ENCODE measurements around the gene ALLC.
"Not testable (repeated sequence)": the region's sequence is repeated elsewhere in the genome, so short reads cannot be mapped to it uniquely, and the experiment has no call there.

Gene ALLC

GRCh38 chr2:3617198-3617890, 40.7 kb upstream of the ALLC start:
- no peaks in the 10 kb centered on the region for H3F3A ChIP-seq (ENCODE audit: insufficient read depth)
- H3K36me3 ChIP-seq (ENCODE audit: low read length), result no peaks in the 10 kb centered on the region
- no peaks in the 10 kb centered on the region for H3K9me2 ChIP-seq (replicated peaks; ENCODE audit: insufficient read depth, low read length)
- H2AFZ ChIP-seq (ENCODE audit: low read depth, low read length, severe bottlenecking), result no peak overlapping the region
- no peak overlapping the region for H3K27ac ChIP-seq (ENCODE audit: low read depth, low read length)
- H4K20me1 ChIP-seq (ENCODE audit: low read depth, low read length), result no peaks in the 10 kb centered on the region
- H3K79me2 ChIP-seq (ENCODE audit: insufficient read depth, low read length), result no peaks in the 10 kb centered on the region
- H3K27me3 ChIP-seq (ENCODE audit: low read length), result no peaks in the 10 kb centered on the region
- H3K4me2 ChIP-seq (ENCODE audit: low read depth, low read length, poor library complexity, severe bottlenecking), result no peak overlapping the region
- H3K9me3 ChIP-seq (ENCODE audit: insufficient read depth, low read length), result no peaks in the 10 kb centered on the region
- no peak overlapping the region for H3K9ac ChIP-seq (ENCODE audit: low read length)
- no peak for TF ChIP-seq EZH2phosphoT487 (conservative IDR thresholded peaks at IDR 0.05; ENCODE audit: low read length)
- TF ChIP-seq CTCF (IDR thresholded peaks at IDR 0.05; ENCODE audit: insufficient read depth, low read length, poor library complexity, severe bottlenecking), result no peak
- no peak overlapping the region for H3K4me3 ChIP-seq (ENCODE audit: insufficient read depth, low read length, poor library complexity, severe bottlenecking)

GRCh38 chr2:3618367-3618766, 39.6 kb upstream of the ALLC start:
- Histone ChIP-seq H3K9me2 (replicated peaks; ENCODE audit: insufficient read depth, low read length) (no peaks in the 10 kb centered on the region), H3K9me3 (ENCODE audit: insufficient read depth, low read length) (no peaks in the 10 kb centered on the region), H3K36me3 (ENCODE audit: low read length) (no peaks in the 10 kb centered on the region), H3K79me2 (ENCODE audit: insufficient read depth, low read length) (no peaks in the 10 kb centered on the region), H3F3A (ENCODE audit: insufficient read depth) (no peaks in the 10 kb centered on the region), H3K27me3 (ENCODE audit: low read length) (no peaks in the 10 kb centered on the region), H3K4me3 (ENCODE audit: insufficient read depth, low read length, poor library complexity, severe bottlenecking) (no peak overlapping the region), H4K20me1 (ENCODE audit: low read depth, low read length) (no peaks in the 10 kb centered on the region), H3K9ac (ENCODE audit: low read length) (no peak overlapping the region), H2AFZ (ENCODE audit: low read depth, low read length, severe bottlenecking) (no peak overlapping the region), H3K27ac (ENCODE audit: low read depth, low read length) (no peak overlapping the region), H3K4me2 (ENCODE audit: low read depth, low read length, poor library complexity, severe bottlenecking) (no peak overlapping the region)
- TF ChIP-seq CTCF (IDR thresholded peaks at IDR 0.05; ENCODE audit: insufficient read depth, low read length, poor library complexity, severe bottlenecking), result no peak
- no peak for TF ChIP-seq EZH2phosphoT487 (conservative IDR thresholded peaks at IDR 0.05; ENCODE audit: low read length)

GRCh38 chr2:3619033-3619432, 39.0 kb upstream of the ALLC start:
- H3K27ac ChIP-seq (ENCODE audit: low read depth, low read length), result no peak overlapping the region
- no peaks in the 10 kb centered on the region for H3K27me3 ChIP-seq (ENCODE audit: low read length)
- no peaks in the 10 kb centered on the region for H3K36me3 ChIP-seq (ENCODE audit: low read length)
- no peak overlapping the region for H2AFZ ChIP-seq (ENCODE audit: low read depth, low read length, severe bottlenecking)
- H4K20me1 ChIP-seq (ENCODE audit: low read depth, low read length), result no peaks in the 10 kb centered on the region
- no peaks in the 10 kb centered on the region for H3K79me2 ChIP-seq (ENCODE audit: insufficient read depth, low read length)
- no peak overlapping the region for H3K9ac ChIP-seq (ENCODE audit: low read length)
- H3F3A ChIP-seq (ENCODE audit: insufficient read depth), result no peaks in the 10 kb centered on the region
- H3K9me2 ChIP-seq (replicated peaks; ENCODE audit: insufficient read depth, low read length), result no peaks in the 10 kb centered on the region
- H3K9me3 ChIP-seq (ENCODE audit: insufficient read depth, low read length), result no peaks in the 10 kb centered on the region
- TF ChIP-seq CTCF (IDR thresholded peaks at IDR 0.05; ENCODE audit: insufficient read depth, low read length, poor library complexity, severe bottlenecking) (no peak), EZH2phosphoT487 (conservative IDR thresholded peaks at IDR 0.05; ENCODE audit: low read length) (no peak)
- no peak overlapping the region for H3K4me3 ChIP-seq (ENCODE audit: insufficient read depth, low read length, poor library complexity, severe bottlenecking)
- H3K4me2 ChIP-seq (ENCODE audit: low read depth, low read length, poor library complexity, severe bottlenecking), result no peak overlapping the region

DNA sequence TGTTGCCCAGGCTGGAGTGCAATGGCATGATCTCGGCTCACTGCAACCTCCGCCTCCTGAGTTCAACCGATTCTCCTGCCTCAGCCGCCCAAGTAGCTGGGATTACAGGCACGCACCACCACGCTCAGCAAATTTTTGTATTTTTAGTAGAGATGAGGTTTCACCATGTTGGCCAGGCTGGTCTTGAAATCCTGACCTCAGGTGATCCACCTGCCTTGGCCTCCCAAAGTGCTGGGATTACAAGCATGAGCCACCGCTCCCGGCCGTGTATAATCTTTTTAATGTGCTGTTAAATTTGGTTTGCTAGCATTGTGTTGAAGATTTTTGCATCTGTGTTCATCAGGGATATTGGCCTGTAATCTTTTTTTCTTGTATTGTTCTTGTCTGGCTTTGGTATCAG, 38.3 kb upstream of the ALLC start:
- H3F3A ChIP-seq (ENCODE audit: insufficient read depth); H3K4me3 ChIP-seq (ENCODE audit: insufficient read depth, low read length, poor library complexity, severe bottlenecking); H3K9me2 ChIP-seq (replicated peaks; ENCODE audit: insufficient read depth, low read length); H4K20me1 ChIP-seq (ENCODE audit: low read depth, low read length); H3K36me3 ChIP-seq (ENCODE audit: low read length); H3K4me2 ChIP-seq (ENCODE audit: low read depth, low read length, poor library complexity, severe bottlenecking); H3K79me2 ChIP-seq (ENCODE audit: insufficient read depth, low read length); H3K27ac ChIP-seq (ENCODE audit: low read depth, low read length); H3K27me3 ChIP-seq (ENCODE audit: low read length); H2AFZ ChIP-seq (ENCODE audit: low read depth, low read length, severe bottlenecking); H3K9me3 ChIP-seq (ENCODE audit: insufficient read depth, low read length); H3K9ac ChIP-seq (ENCODE audit: low read length): not testable (repeated sequence)
